ENCODE results near the gene GFY.

GFY gene

GRCh38 chr19:49407482-49408015, 17.6 kb upstream of the GFY start:
- H3K79me2 ChIP-seq (ENCODE audit: insufficient read depth, low read length): no peaks in the 10 kb centered on the region
- H3K9me2 ChIP-seq (replicated peaks; ENCODE audit: insufficient read depth, low read length): no peaks in the 10 kb centered on the region
- H3K9ac ChIP-seq (ENCODE audit: low read length): no peak overlapping the region
- H3K36me3 ChIP-seq (ENCODE audit: low read length): no peaks in the 10 kb centered on the region
- no peak for TF ChIP-seq CTCF (IDR thresholded peaks at IDR 0.05; ENCODE audit: insufficient read depth, low read length, poor library complexity, severe bottlenecking)
- TF ChIP-seq EZH2phosphoT487 (conservative IDR thresholded peaks at IDR 0.05; ENCODE audit: low read length): no peak
- H4K20me1 ChIP-seq (ENCODE audit: low read depth, low read length): no peaks in the 10 kb centered on the region
- H2AFZ ChIP-seq (ENCODE audit: low read depth, low read length, severe bottlenecking): no peak overlapping the region
- no peak overlapping the region for H3K4me3 ChIP-seq (ENCODE audit: insufficient read depth, low read length, poor library complexity, severe bottlenecking)
- no peaks in the 10 kb centered on the region for H3F3A ChIP-seq (ENCODE audit: insufficient read depth)
- no peak overlapping the region for H3K27ac ChIP-seq (ENCODE audit: low read depth, low read length)
- no peaks in the 10 kb centered on the region for H3K27me3 ChIP-seq (ENCODE audit: low read length)
- no peaks in the 10 kb centered on the region for H3K9me3 ChIP-seq (ENCODE audit: insufficient read depth, low read length)
- H3K4me2 ChIP-seq (ENCODE audit: low read depth, low read length, poor library complexity, severe bottlenecking): no peak overlapping the region

GRCh38 chr19:49408816-49409440, 16.3 kb upstream of the GFY start:
- TF ChIP-seq EZH2phosphoT487 (conservative IDR thresholded peaks at IDR 0.05; ENCODE audit: low read length): no peak
- TF ChIP-seq CTCF (IDR thresholded peaks at IDR 0.05; ENCODE audit: insufficient read depth, low read length, poor library complexity, severe bottlenecking): no peak
- Histone ChIP-seq H3K9ac (ENCODE audit: low read length) (no peak overlapping the region), H3K4me2 (ENCODE audit: low read depth, low read length, poor library complexity, severe bottlenecking) (peak overlapping the region; percentile 24), H3K9me3 (ENCODE audit: insufficient read depth, low read length) (no peaks in the 10 kb centered on the region), H2AFZ (ENCODE audit: low read depth, low read length, severe bottlenecking) (no peak overlapping the region), H3K9me2 (replicated peaks; ENCODE audit: insufficient read depth, low read length) (no peaks in the 10 kb centered on the region), H3K27ac (ENCODE audit: low read depth, low read length) (no peak overlapping the region), H3K4me3 (ENCODE audit: insufficient read depth, low read length, poor library complexity, severe bottlenecking) (no peak overlapping the region), H3F3A (ENCODE audit: insufficient read depth) (no peaks in the 10 kb centered on the region), H3K79me2 (ENCODE audit: insufficient read depth, low read length) (no peaks in the 10 kb centered on the region), H3K27me3 (ENCODE audit: low read length) (no peaks in the 10 kb centered on the region), H3K36me3 (ENCODE audit: low read length) (no peaks in the 10 kb centered on the region), H4K20me1 (ENCODE audit: low read depth, low read length) (no peaks in the 10 kb centered on the region)

GRCh38 chr19:49409441-49410029, 15.7 kb upstream of the GFY start:
- Histone ChIP-seq H2AFZ (ENCODE audit: low read depth, low read length, severe bottlenecking) (no peak overlapping the region), H3K4me2 (ENCODE audit: low read depth, low read length, poor library complexity, severe bottlenecking) (peak overlapping the region; percentile 24), H3K36me3 (ENCODE audit: low read length) (no peaks in the 10 kb centered on the region), H3K9me2 (replicated peaks; ENCODE audit: insufficient read depth, low read length) (no peaks in the 10 kb centered on the region), H3K27ac (ENCODE audit: low read depth, low read length) (no peak overlapping the region), H3K4me3 (ENCODE audit: insufficient read depth, low read length, poor library complexity, severe bottlenecking) (no peak overlapping the region), H3F3A (ENCODE audit: insufficient read depth) (no peaks in the 10 kb centered on the region), H3K9me3 (ENCODE audit: insufficient read depth, low read length) (no peaks in the 10 kb centered on the region), H3K9ac (ENCODE audit: low read length) (no peak overlapping the region), H3K27me3 (ENCODE audit: low read length) (no peaks in the 10 kb centered on the region), H4K20me1 (ENCODE audit: low read depth, low read length) (no peaks in the 10 kb centered on the region), H3K79me2 (ENCODE audit: insufficient read depth, low read length) (no peaks in the 10 kb centered on the region)
- TF ChIP-seq CTCF (IDR thresholded peaks at IDR 0.05; ENCODE audit: insufficient read depth, low read length, poor library complexity, severe bottlenecking) (no peak), EZH2phosphoT487 (conservative IDR thresholded peaks at IDR 0.05; ENCODE audit: low read length) (no peak)

Data from SU-DHL-6 (cell line).